ENCODE data around the gene RASGRF1.

The RASGRF1 gene

DNA sequence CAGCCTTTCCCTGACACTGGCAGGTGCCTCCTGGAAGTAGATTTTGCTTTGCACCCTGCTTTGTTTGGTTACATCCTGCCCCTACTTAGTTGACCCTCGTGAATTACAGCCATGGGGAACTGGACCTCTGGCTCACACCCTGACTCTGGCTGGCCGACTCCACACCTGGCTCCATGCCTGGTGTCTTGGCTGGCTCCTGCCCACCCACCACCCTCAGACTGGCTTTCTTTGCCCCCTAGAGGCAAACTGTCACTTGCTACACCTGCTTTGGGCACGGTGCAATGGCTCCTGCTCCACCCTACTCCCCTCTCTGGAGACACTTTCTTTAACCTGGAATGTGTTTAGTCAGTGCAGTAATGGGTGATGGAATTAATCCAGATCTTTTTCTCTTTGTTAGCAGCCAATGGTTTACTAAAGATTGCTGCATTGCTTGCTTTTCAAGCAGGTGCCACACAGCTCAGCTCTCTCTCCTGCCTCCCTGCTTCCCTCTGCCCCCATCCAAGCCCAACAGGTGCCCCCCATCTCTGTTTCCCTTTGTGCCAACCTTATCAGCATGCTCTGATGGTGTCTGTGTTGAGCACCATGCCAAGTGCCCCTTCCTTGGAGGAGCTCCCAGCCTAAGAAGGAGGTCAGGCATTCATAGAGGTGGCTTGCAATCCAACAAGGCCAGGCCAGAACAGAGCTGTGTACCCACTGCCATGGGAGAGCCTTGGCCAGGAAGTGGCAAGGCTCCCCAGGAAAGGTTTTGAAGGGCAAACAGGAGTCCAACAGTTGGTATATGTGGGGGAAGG, 38.4 kb downstream of the RASGRF1 start:
- DNase-seq (ENCODE audit: low read depth), result no peak
- no peak for TF ChIP-seq POLR2A (IDR thresholded peaks at IDR 0.05; ENCODE audit: extremely low read depth, insufficient read length)
- TF ChIP-seq MYC (IDR thresholded peaks at IDR 0.05; ENCODE audit: low read depth, low read length), result no peak
- TF ChIP-seq, protein P1, sequence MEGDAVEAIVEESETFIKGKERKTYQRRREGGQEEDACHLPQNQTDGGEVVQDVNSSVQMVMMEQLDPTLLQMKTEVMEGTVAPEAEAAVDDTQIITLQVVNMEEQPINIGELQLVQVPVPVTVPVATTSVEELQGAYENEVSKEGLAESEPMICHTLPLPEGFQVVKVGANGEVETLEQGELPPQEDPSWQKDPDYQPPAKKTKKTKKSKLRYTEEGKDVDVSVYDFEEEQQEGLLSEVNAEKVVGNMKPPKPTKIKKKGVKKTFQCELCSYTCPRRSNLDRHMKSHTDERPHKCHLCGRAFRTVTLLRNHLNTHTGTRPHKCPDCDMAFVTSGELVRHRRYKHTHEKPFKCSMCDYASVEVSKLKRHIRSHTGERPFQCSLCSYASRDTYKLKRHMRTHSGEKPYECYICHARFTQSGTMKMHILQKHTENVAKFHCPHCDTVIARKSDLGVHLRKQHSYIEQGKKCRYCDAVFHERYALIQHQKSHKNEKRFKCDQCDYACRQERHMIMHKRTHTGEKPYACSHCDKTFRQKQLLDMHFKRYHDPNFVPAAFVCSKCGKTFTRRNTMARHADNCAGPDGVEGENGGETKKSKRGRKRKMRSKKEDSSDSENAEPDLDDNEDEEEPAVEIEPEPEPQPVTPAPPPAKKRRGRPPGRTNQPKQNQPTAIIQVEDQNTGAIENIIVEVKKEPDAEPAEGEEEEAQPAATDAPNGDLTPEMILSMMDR (IDR thresholded peaks at IDR 0.05; ENCODE audit: low read depth, low read length), result no peak
- TF ChIP-seq, protein P2, sequence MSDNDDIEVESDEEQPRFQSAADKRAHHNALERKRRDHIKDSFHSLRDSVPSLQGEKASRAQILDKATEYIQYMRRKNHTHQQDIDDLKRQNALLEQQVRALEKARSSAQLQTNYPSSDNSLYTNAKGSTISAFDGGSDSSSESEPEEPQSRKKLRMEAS (IDR thresholded peaks at IDR 0.05; ENCODE audit: low read depth, low read length), result no peak
- H3K4me3 ChIP-seq (ENCODE audit: low read depth, low read length), result no peak overlapping the region

DNA sequence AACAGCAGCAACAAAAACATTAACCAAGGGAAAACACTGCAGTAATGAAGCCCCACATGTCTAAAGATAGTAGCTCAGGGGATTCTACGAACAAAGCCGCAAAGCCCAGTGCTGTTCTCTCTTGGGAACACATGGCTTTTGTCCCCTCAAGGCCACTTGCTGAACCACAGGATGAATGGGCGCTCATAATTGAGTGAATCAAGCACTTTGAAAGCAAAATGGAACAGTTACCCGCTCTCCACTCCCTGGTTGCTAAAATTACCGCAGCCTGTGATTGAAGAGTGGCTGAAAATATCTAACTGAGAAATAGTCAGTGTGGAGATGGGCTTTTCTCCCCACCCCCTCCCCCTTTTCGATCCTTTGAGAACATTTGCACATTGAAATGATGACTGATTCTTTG, 39.6 kb downstream of the RASGRF1 start:
- no peak for DNase-seq (ENCODE audit: low read depth)
- TF ChIP-seq, protein P2 (IDR thresholded peaks at IDR 0.05; ENCODE audit: low read depth, low read length), result no peak
- TF ChIP-seq, protein P1 (IDR thresholded peaks at IDR 0.05; ENCODE audit: low read depth, low read length), result no peak
- no peak for TF ChIP-seq MYC (IDR thresholded peaks at IDR 0.05; ENCODE audit: low read depth, low read length)
- TF ChIP-seq POLR2A (IDR thresholded peaks at IDR 0.05; ENCODE audit: extremely low read depth, insufficient read length), result no peak
- H3K4me3 ChIP-seq (ENCODE audit: low read depth, low read length), result no peak overlapping the region

DNA sequence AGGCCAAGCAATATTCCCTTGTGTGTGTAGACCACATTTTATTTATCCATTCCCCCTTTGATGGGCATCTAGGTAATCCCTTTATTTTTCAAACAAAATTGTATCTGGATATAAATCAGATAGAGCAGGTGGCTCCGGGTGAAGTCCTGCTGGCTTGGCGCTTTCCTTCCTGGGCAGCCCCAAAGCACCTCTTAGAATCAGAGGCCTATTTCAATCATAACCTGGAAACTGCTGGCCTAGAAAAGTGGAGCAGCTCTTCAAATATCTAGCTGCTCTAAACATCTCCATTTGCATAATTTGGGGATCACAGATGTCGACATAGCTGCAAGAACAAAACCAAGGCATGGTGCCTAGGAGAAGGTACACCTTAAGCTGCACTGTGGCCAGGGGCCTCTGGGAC, 40.2 kb downstream of the RASGRF1 start:
- TF ChIP-seq, protein P2 (IDR thresholded peaks at IDR 0.05; ENCODE audit: low read depth, low read length), result no peak
- TF ChIP-seq, protein P1 (IDR thresholded peaks at IDR 0.05; ENCODE audit: low read depth, low read length), result no peak
- TF ChIP-seq POLR2A (IDR thresholded peaks at IDR 0.05; ENCODE audit: extremely low read depth, insufficient read length) (no peak), MYC (IDR thresholded peaks at IDR 0.05; ENCODE audit: low read depth, low read length) (no peak)
- no peak overlapping the region for H3K4me3 ChIP-seq (ENCODE audit: low read depth, low read length)
- no peak for DNase-seq (ENCODE audit: low read depth)

DNA sequence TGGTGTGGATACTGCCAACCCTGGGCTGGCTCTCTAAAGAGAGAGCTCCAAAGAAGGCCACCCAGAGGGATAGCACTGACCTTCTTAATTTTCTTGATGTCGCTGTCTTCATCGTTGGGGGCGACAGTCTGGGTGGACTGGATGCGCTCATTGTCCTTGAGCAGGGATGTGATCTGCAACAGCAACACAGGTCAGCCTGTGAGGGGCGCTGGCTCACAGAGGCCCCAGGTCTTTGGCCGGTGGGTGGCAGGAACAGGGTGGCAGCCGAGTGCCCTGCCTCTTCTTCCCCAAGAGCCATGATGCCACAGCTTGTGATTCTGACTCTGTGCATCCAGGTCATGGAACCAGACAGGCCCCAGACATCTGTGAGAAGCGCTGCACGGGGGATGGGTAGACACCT, 41.2 kb downstream of the RASGRF1 start:
- no peak for DNase-seq (ENCODE audit: low read depth)
- no peak overlapping the region for H3K4me3 ChIP-seq (ENCODE audit: low read depth, low read length)
- no peak for TF ChIP-seq MYC (IDR thresholded peaks at IDR 0.05; ENCODE audit: low read depth, low read length)
- TF ChIP-seq, protein P1 (IDR thresholded peaks at IDR 0.05; ENCODE audit: low read depth, low read length), result no peak
- TF ChIP-seq, protein P2 (IDR thresholded peaks at IDR 0.05; ENCODE audit: low read depth, low read length), result no peak
- no peak for TF ChIP-seq POLR2A (IDR thresholded peaks at IDR 0.05; ENCODE audit: extremely low read depth, insufficient read length)

DNA sequence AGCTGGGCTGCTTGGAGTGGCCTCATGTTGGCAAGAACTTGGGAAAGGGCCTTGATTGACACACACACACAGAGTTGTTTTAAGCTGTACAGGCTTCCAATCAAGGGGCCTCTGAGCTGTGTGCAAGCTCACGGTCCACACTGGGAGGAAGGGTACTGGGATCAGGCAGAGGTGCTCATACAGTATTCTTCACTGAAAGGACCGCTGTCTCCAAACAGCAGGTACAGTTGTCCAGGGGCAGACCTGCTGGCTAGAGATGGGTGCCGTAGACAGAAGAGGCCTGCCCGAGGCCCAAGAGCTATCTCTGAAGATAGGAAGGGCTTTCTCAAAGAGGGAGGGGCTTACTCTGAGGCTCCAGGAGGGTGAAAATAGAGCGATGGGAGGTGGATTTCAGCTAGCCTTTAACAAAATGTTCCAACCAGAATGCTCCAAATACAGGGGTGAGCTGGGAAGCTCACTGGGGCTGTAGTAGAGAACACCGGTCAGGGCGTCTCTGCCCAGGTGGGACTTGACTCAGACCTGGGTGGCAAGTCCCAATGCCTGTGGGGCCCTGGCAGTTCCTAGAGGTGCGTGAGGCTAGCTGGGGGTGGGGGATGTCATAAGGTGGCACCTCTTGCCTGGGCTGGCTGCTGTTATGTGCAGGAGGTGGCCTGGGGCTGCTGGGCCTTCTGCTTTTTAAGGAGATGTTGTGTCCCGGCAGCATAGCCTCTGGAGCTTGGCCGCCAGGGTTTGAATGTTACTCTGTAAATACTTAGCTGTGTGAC, 42.7 kb downstream of the RASGRF1 start:
- no peak overlapping the region for H3K4me3 ChIP-seq (ENCODE audit: low read depth, low read length)
- no peak for DNase-seq (ENCODE audit: low read depth)
- TF ChIP-seq, protein P1 (IDR thresholded peaks at IDR 0.05; ENCODE audit: low read depth, low read length), result no peak
- TF ChIP-seq MYC (IDR thresholded peaks at IDR 0.05; ENCODE audit: low read depth, low read length) (no peak), POLR2A (IDR thresholded peaks at IDR 0.05; ENCODE audit: extremely low read depth, insufficient read length) (no peak)
- TF ChIP-seq, protein P2 (IDR thresholded peaks at IDR 0.05; ENCODE audit: low read depth, low read length), result no peak

Data from NB4 (cell line).